HepG2 (cell line): ENCODE measurements around the gene CTAG1A. TPM values are rescaled to one million over a fixed set of nuclear protein-coding genes. Genes with fewer than 3 reads are reported as not detected.

ENCODE experiments used
- BRD4 ChIP-seq: sonication (generic); formaldehyde crosslinking; IDR thresholded peaks from 2 replicates; pipeline ENCODE4 v1.4.0; 2020; ENCODE audit warnings: missing genetic modification reagents
- ELF1 ChIP-seq: sonication (generic); formaldehyde crosslinking; IDR thresholded peaks from 2 replicates; pipeline ENCODE4 v1.4.0; 2020; ENCODE audit warnings: missing genetic modification reagents
- HDAC2 ChIP-seq: sonication (generic); formaldehyde crosslinking; IDR thresholded peaks from 2 replicates; pipeline ENCODE4 v1.4.0; 2020; ENCODE audit warnings: missing genetic modification reagents
- HOXA3 ChIP-seq: sonication (generic); formaldehyde crosslinking; IDR thresholded peaks from 2 replicates; pipeline ENCODE4 v1.5.0; 2020; ENCODE audit warnings: missing genetic modification reagents
- NBN ChIP-seq: fragments of 450-650 bp; conservative IDR thresholded peaks from 2 replicates; pipeline ENCODE4 v1.6.1; 2017
- NFE2 ChIP-seq: sonication (generic); formaldehyde crosslinking; IDR thresholded peaks from 2 replicates; pipeline ENCODE4 v1.4.0; 2020; ENCODE audit warnings: missing genetic modification reagents
- RBM39 ChIP-seq: fragments of 200-400 bp; formaldehyde crosslinking; IDR thresholded peaks from one replicate; pipeline ENCODE4 v1.6.1; 2018; ENCODE audit warnings: antibody characterized with exemption, mild to moderate bottlenecking, low read depth, low read length; ENCODE audit not compliant: poor library complexity, severe bottlenecking
- SMAD9 ChIP-seq: sonication (generic); formaldehyde crosslinking; IDR thresholded peaks from 2 replicates; pipeline ENCODE4 v1.5.1; 2020; ENCODE audit warnings: mild to moderate bottlenecking, missing genetic modification reagents
- SMARCE1 ChIP-seq: fragments of 450-650 bp; IDR thresholded peaks from 2 replicates; pipeline ENCODE4 v1.6.1; 2017; ENCODE audit warnings: borderline replicate concordance
- TSC22D2 ChIP-seq: sonication (generic); formaldehyde crosslinking; IDR thresholded peaks from 2 replicates; pipeline ENCODE4 v1.5.1; 2020; ENCODE audit warnings: missing genetic modification reagents, mild to moderate bottlenecking, borderline replicate concordance
- ZNF205 ChIP-seq: IDR thresholded peaks from 2 replicates; pipeline ENCODE4 v1.6.1; 2018; ENCODE audit warnings: missing biosample characterization, missing genetic modification reagents
- ZNF333 ChIP-seq: sonication (generic); formaldehyde crosslinking; IDR thresholded peaks from 2 replicates; pipeline ENCODE4 v1.4.0; 2020; ENCODE audit warnings: mild to moderate bottlenecking, missing genetic modification reagents, borderline replicate concordance
- polyA plus RNA-seq, 8 experiments: library from polyadenylated mRNA; depleted of rRNA in 3 of 8; stranded (reverse) in 7 of 8; unstranded in 1 of 8; fragments of >200 nt; fragmentation: Illumina TruSeq in 4 of 8; extraction: Trizol in 4 of 8; gene quantifications; 2 replicates each; pipeline versions ENCODE4 v1.2.1 to v1.2.3, GENCODE V29; 2011 to 2016; ENCODE audit warnings: low read depth in 4 of 8, missing spikeins in 1 of 8, mixed read lengths in 1 of 8; ENCODE audit not compliant: insufficient read depth in 1 of 8
- total RNA-seq, 5 experiments: library from RNA; depleted of rRNA; stranded (reverse); fragments of >200 nt; fragmentation: Illumina TruSeq; extraction: Trizol; gene quantifications; 2 replicates each; pipeline ENCODE4 v1.2.3, GENCODE V29; 2016; ENCODE audit warnings: low read depth in 1 of 5
- TF ChIP-seq, protein P1 (sequence below): sonication (generic); formaldehyde crosslinking; IDR thresholded peaks from 2 replicates; pipeline ENCODE4 v1.5.1; 2020; ENCODE audit warnings: missing genetic modification reagents, mild to moderate bottlenecking, borderline replicate concordance
- TF ChIP-seq, protein P2 (sequence below): sonication (generic); formaldehyde crosslinking; IDR thresholded peaks from 2 replicates; pipeline ENCODE4 v1.5.0; 2020; ENCODE audit warnings: mild to moderate bottlenecking, missing genetic modification reagents
- TF ChIP-seq, protein P3 (sequence below): sonication (generic); formaldehyde crosslinking; IDR thresholded peaks from 2 replicates; pipeline ENCODE4 v1.4.0; 2020; ENCODE audit warnings: mild to moderate bottlenecking, missing genetic modification reagents, borderline replicate concordance
- TF ChIP-seq, protein P4 (sequence below): sonication (generic); formaldehyde crosslinking; conservative IDR thresholded peaks from 2 replicates; pipeline ENCODE4 v1.5.0; 2020; ENCODE audit warnings: missing genetic modification reagents
- TF ChIP-seq, protein P5 (sequence below): sonication (generic); formaldehyde crosslinking; IDR thresholded peaks from 2 replicates; pipeline ENCODE4 v1.4.0; 2020; ENCODE audit warnings: missing genetic modification reagents

The CTAG1A gene
- total and polyA plus RNA-seq, 2 of the 13 experiments (the other 11 are each of a cell fraction or from before 2014, with no cell fraction given), result not detected

DNA sequence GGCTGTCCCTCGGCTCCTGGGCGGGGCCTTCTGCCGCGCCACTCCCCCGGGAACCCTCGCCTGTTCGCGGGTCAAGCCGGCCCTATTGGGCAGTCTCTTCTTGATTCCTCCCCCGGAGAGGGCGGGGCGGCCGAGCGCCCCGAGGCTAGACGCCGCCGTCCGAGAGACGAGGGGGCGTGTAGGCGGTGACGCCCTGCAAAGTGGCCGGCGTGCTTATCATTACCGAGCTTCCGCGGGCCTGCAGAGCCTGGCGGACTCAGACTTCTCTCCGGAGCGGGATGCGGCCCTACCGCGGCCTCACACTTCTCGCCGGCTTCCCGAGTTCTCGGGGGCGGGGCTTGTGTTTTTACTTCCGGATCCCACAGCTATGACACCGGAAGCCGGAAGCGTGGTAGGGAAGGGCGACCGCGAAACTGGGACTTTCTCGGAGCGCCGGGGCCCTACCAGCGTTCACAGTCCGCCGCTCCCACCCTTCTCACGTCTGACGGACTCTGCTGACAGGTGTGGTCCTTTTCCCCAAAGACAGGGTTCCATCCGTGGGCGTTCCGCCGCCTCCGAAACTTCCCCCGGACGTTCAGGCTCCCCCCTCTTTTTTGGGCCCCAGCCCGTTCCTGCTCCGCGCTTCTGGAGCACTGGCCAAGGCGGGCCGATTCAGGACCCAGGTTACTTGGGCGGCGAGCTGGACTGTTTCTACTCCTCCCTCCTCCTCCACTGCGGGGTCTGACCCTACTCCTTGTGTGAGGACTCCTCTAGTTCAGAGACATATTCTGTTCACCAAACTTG, 37.5 kb upstream of the CTAG1A start, which contains the start of gene IKBKG (continued):
- TF ChIP-seq, protein P1, sequence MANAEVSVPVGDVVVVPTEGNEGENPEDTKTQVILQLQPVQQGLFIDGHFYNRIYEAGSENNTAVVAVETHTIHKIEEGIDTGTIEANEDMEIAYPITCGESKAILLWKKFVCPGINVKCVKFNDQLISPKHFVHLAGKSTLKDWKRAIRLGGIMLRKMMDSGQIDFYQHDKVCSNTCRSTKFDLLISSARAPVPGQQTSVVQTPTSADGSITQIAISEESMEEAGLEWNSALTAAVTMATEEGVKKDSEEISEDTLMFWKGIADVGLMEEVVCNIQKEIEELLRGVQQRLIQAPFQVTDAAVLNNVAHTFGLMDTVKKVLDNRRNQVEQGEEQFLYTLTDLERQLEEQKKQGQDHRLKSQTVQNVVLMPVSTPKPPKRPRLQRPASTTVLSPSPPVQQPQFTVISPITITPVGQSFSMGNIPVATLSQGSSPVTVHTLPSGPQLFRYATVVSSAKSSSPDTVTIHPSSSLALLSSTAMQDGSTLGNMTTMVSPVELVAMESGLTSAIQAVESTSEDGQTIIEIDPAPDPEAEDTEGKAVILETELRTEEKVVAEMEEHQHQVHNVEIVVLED (CRISPR knock-in tag), result peak; percentile 48; the same call in 1 of the 2 replicates
- TF ChIP-seq, protein P2, sequence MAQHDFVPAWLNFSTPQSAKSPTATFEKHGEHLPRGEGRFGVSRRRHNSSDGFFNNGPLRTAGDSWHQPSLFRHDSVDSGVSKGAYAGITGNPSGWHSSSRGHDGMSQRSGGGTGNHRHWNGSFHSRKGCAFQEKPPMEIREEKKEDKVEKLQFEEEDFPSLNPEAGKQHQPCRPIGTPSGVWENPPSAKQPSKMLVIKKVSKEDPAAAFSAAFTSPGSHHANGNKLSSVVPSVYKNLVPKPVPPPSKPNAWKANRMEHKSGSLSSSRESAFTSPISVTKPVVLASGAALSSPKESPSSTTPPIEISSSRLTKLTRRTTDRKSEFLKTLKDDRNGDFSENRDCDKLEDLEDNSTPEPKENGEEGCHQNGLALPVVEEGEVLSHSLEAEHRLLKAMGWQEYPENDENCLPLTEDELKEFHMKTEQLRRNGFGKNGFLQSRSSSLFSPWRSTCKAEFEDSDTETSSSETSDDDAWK (CRISPR knock-in tag), result no peak
- TF ChIP-seq ELF1 (peak; percentile 93), RBM39 (peak; percentile 89), NBN (no peak), SMARCE1 (no peak), BRD4 (CRISPR knock-in tag) (no peak), HDAC2 (CRISPR knock-in tag) (0 out of 2 replicates have a peak, but pooled peaks have one; percentile 20), ZNF333 (CRISPR knock-in tag) (no peak), ZNF205 (CRISPR knock-in tag) (no peak), NFE2 (CRISPR knock-in tag) (no peak), HOXA3 (CRISPR knock-in tag) (peak; percentile 45), TSC22D2 (CRISPR knock-in tag) (no peak), SMAD9 (CRISPR knock-in tag) (no peak)
- TF ChIP-seq, protein P3, sequence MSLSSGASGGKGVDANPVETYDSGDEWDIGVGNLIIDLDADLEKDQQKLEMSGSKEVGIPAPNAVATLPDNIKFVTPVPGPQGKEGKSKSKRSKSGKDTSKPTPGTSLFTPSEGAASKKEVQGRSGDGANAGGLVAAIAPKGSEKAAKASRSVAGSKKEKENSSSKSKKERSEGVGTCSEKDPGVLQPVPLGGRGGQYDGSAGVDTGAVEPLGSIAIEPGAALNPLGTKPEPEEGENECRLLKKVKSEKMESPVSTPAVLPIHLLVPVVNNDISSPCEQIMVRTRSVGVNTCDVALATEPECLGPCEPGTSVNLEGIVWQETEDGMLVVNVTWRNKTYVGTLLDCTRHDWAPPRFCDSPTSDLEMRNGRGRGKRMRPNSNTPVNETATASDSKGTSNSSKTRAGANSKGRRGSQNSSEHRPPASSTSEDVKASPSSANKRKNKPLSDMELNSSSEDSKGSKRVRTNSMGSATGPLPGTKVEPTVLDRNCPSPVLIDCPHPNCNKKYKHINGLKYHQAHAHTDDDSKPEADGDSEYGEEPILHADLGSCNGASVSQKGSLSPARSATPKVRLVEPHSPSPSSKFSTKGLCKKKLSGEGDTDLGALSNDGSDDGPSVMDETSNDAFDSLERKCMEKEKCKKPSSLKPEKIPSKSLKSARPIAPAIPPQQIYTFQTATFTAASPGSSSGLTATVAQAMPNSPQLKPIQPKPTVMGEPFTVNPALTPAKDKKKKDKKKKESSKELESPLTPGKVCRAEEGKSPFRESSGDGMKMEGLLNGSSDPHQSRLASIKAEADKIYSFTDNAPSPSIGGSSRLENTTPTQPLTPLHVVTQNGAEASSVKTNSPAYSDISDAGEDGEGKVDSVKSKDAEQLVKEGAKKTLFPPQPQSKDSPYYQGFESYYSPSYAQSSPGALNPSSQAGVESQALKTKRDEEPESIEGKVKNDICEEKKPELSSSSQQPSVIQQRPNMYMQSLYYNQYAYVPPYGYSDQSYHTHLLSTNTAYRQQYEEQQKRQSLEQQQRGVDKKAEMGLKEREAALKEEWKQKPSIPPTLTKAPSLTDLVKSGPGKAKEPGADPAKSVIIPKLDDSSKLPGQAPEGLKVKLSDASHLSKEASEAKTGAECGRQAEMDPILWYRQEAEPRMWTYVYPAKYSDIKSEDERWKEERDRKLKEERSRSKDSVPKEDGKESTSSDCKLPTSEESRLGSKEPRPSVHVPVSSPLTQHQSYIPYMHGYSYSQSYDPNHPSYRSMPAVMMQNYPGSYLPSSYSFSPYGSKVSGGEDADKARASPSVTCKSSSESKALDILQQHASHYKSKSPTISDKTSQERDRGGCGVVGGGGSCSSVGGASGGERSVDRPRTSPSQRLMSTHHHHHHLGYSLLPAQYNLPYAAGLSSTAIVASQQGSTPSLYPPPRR (CRISPR knock-in tag), result no peak; the same call in 1 of the 2 replicates
- TF ChIP-seq, protein P4, sequence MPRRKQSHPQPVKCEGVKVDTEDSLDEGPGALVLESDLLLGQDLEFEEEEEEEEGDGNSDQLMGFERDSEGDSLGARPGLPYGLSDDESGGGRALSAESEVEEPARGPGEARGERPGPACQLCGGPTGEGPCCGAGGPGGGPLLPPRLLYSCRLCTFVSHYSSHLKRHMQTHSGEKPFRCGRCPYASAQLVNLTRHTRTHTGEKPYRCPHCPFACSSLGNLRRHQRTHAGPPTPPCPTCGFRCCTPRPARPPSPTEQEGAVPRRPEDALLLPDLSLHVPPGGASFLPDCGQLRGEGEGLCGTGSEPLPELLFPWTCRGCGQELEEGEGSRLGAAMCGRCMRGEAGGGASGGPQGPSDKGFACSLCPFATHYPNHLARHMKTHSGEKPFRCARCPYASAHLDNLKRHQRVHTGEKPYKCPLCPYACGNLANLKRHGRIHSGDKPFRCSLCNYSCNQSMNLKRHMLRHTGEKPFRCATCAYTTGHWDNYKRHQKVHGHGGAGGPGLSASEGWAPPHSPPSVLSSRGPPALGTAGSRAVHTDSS (CRISPR knock-in tag), result no peak
- TF ChIP-seq, protein P5, sequence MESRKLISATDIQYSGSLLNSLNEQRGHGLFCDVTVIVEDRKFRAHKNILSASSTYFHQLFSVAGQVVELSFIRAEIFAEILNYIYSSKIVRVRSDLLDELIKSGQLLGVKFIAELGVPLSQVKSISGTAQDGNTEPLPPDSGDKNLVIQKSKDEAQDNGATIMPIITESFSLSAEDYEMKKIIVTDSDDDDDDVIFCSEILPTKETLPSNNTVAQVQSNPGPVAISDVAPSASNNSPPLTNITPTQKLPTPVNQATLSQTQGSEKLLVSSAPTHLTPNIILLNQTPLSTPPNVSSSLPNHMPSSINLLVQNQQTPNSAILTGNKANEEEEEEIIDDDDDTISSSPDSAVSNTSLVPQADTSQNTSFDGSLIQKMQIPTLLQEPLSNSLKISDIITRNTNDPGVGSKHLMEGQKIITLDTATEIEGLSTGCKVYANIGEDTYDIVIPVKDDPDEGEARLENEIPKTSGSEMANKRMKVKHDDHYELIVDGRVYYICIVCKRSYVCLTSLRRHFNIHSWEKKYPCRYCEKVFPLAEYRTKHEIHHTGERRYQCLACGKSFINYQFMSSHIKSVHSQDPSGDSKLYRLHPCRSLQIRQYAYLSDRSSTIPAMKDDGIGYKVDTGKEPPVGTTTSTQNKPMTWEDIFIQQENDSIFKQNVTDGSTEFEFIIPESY (CRISPR knock-in tag), result no peak
